HepG2 (cell line): Measurements from ENCODE around the gene LCLAT1. TPM values are rescaled to one million over a fixed set of nuclear protein-coding genes. Genes with fewer than 3 reads are reported as not detected.

Experiments
- ATAC-seq: fragments of 200-7000 bp; cut with Tn5 transposase; 3 replicates; pipeline ENCODE4 v1.9.1; 2020; ENCODE audit warnings: mild to moderate bottlenecking, moderate library complexity
- BruUV-seq: library from RNA; stranded (reverse); fragments of 400-500 nt; replicated peaks from 2 replicates; lab custom pipeline; 2021; lab: Mats Ljungman, UMichigan
- CTCF ChIA-PET: fragments of 300-600 bp; formaldehyde crosslinking; extraction: SDS; loops from one replicate; lab custom pipeline; 2021; ENCODE audit warnings: low total read pairs, inconsistent platforms, low intra/inter-chr PET ratio; lab: Yijun Ruan, JAX
- POLR2A ChIA-PET: fragments of 350-600 bp; sonication (Branson Sonifier 250); formaldehyde crosslinking; loops from one replicate; lab custom pipeline; 2020; ENCODE audit warnings: antibody characterized with exemption, inconsistent platforms; lab: Yijun Ruan, JAX
- DNase-seq: peaks from one replicate; pipeline ENCODE4 v3.0.0-alpha.2; 2015; ENCODE audit warnings: low spot score
- FAIRE-seq: peaks from 3 replicates; lab custom pipeline; 2011; peaks lifted over from hg19 to GRCh38; lab: Jason Lieb, UNC
- H2AFZ ChIP-seq: one replicate; pipeline ENCODE4 v1.6.1; 2011; ENCODE audit warnings: low read length, inconsistent platforms
- H3K27ac ChIP-seq: fragments of 300-600 bp; 3 replicates; pipeline ENCODE4 v1.8.0; 2011; ENCODE audit warnings: mixed run types, mild to moderate bottlenecking, mixed read lengths, low read length, inconsistent platforms; ENCODE audit not compliant: insufficient read depth; ENCODE audit errors: extremely low read length
- H3K27me3 ChIP-seq, 2 experiments: fragments of 200-600 bp in 1 of 2; 2 replicates in 1 of 2; 3 replicates in 1 of 2; pipeline versions ENCODE4 v1.6.0 to v1.8.0; 2011; ENCODE audit warnings: low read length in 2 of 2, mild to moderate bottlenecking in 2 of 2, moderate library complexity in 2 of 2, inconsistent platforms in 1 of 2; ENCODE audit not compliant: insufficient read depth in 2 of 2, control insufficient read depth in 1 of 2
- H3K36me3 ChIP-seq, 2 experiments: fragments of 200-600 bp in 1 of 2; replicated peaks in 1 of 2; 2 replicates in 1 of 2; 3 replicates in 1 of 2; pipeline versions ENCODE4 v1.5.1 to v1.8.0; 2011; ENCODE audit warnings: low read length in 2 of 2, inconsistent platforms in 1 of 2; ENCODE audit not compliant: insufficient read depth in 2 of 2, control insufficient read depth in 1 of 2
- H3K4me1 ChIP-seq: 2 replicates; pipeline ENCODE4 v1.5.1; 2012; ENCODE audit warnings: low read length, inconsistent platforms; ENCODE audit not compliant: insufficient read depth
- H3K4me2 ChIP-seq: 2 replicates; pipeline ENCODE4 v1.6.0; 2011; ENCODE audit warnings: low read depth, low read length, inconsistent platforms
- H3K4me3 ChIP-seq, 3 experiments: fragments of 200-600 bp in 1 of 3; sonication (generic), shearing (Covaris generic) in 1 of 3; replicated peaks in 1 of 3; 2 replicates each; pipeline ENCODE4 v1.5.1; 2011 to 2016; ENCODE audit warnings: low read length in 3 of 3, inconsistent platforms in 2 of 3, low read depth in 2 of 3, mild to moderate bottlenecking in 2 of 3, control low read depth in 1 of 3, mixed read lengths in 1 of 3; ENCODE audit not compliant: insufficient read depth in 1 of 3
- H3K79me2 ChIP-seq: one replicate; pipeline ENCODE4 v1.6.1; 2011; ENCODE audit warnings: low read length, inconsistent platforms; ENCODE audit not compliant: insufficient read depth
- H3K9ac ChIP-seq: 2 replicates; pipeline ENCODE4 v1.6.0; 2011; ENCODE audit warnings: mild to moderate bottlenecking, low read depth, low read length, inconsistent platforms; ENCODE audit not compliant: insufficient read depth
- H3K9me3 ChIP-seq: 2 replicates; pipeline ENCODE4 v1.5.1; 2012; ENCODE audit warnings: mild to moderate bottlenecking, low read length
- H4K20me1 ChIP-seq: 2 replicates; pipeline ENCODE4 v1.6.0; 2011; ENCODE audit warnings: inconsistent platforms, mild to moderate bottlenecking, low read length, moderate library complexity; ENCODE audit not compliant: insufficient read depth
- ARNT ChIP-seq: fragments of 450-650 bp; IDR thresholded peaks from 2 replicates; pipeline ENCODE4 v1.6.1; 2017
- KLF12 ChIP-seq: sonication (generic); formaldehyde crosslinking; IDR thresholded peaks from 2 replicates; pipeline ENCODE4 v1.4.0; 2020; ENCODE audit warnings: missing genetic modification reagents, borderline replicate concordance
- MED13 ChIP-seq: sonication (generic); formaldehyde crosslinking; IDR thresholded peaks from 2 replicates; pipeline ENCODE4 v1.5.0; 2020; ENCODE audit warnings: missing genetic modification reagents
- PHF5A ChIP-seq: IDR thresholded peaks from one replicate; pipeline ENCODE4 v1.6.1; 2018; ENCODE audit warnings: low read depth, missing genetic modification reagents; ENCODE audit not compliant: unreplicated experiment
- PPARG ChIP-seq: conservative IDR thresholded peaks from 2 replicates; pipeline ENCODE4 v1.6.1; 2016; ENCODE audit warnings: missing biosample characterization, missing genetic modification reagents
- SP1 ChIP-seq, 2 experiments: fragments of 450-650 bp in 1 of 2; sonication (generic) in 1 of 2; formaldehyde crosslinking in 1 of 2; IDR thresholded peaks; 2 replicates each; pipeline versions ENCODE4 v1.4.0 to v1.6.1; 2016 to 2020; ENCODE audit warnings: missing genetic modification reagents in 1 of 2
- TEAD3 ChIP-seq: optimal IDR thresholded peaks from 2 replicates; pipeline ENCODE3; 2016; ENCODE audit warnings: borderline replicate concordance
- TOE1 ChIP-seq: sonication (generic); formaldehyde crosslinking; IDR thresholded peaks from 2 replicates; pipeline ENCODE4 v1.4.0; 2020; ENCODE audit warnings: mild to moderate bottlenecking, missing genetic modification reagents
- ZNF180 ChIP-seq: sonication (generic); formaldehyde crosslinking; IDR thresholded peaks from 2 replicates; pipeline ENCODE4 v1.4.0; 2020; ENCODE audit warnings: low read depth, missing genetic modification reagents, borderline replicate concordance
- ZNF232 ChIP-seq: sonication (generic); formaldehyde crosslinking; IDR thresholded peaks from 2 replicates; pipeline ENCODE4 v1.4.0; 2020; ENCODE audit warnings: missing genetic modification reagents, borderline replicate concordance
- ZNF615 ChIP-seq: sonication (generic); formaldehyde crosslinking; IDR thresholded peaks from 2 replicates; pipeline ENCODE4 v1.5.0; 2020; ENCODE audit warnings: mild to moderate bottlenecking, missing genetic modification reagents, borderline replicate concordance
- ZNF674 ChIP-seq: sonication (generic); formaldehyde crosslinking; IDR thresholded peaks from 2 replicates; pipeline ENCODE4 v1.5.0; 2020; ENCODE audit warnings: low read depth, mild to moderate bottlenecking, missing genetic modification reagents
- ZNF766 ChIP-seq: sonication (generic); formaldehyde crosslinking; IDR thresholded peaks from 2 replicates; pipeline ENCODE4 v1.5.0; 2020; ENCODE audit warnings: missing genetic modification reagents, borderline replicate concordance
- in situ Hi-C: cut with HindIII; loops from 2 replicates; pipeline ENCODE4 v1.10.0; 2017; ENCODE audit warnings: low pct_unique_long_range_greater_than_20kb; ENCODE audit not compliant: extremely low pct_ligation_motif_present
- intact Hi-C: fragments of 100-400 bp; cut with micrococcal nuclease; formaldehyde crosslinking; loops from one replicate; pipeline ENCODE4 v1.10.0; 2022; ENCODE audit not compliant: unreplicated experiment
- polyA plus RNA-seq, 8 experiments: library from polyadenylated mRNA; depleted of rRNA in 3 of 8; stranded (reverse) in 7 of 8; unstranded in 1 of 8; fragments of >200 nt; fragmentation: Illumina TruSeq in 4 of 8; extraction: Trizol in 4 of 8; gene quantifications; 2 replicates each; pipeline versions ENCODE4 v1.2.1 to v1.2.3, GENCODE V29; 2011 to 2016; ENCODE audit warnings: low read depth in 4 of 8, missing spikeins in 1 of 8, mixed read lengths in 1 of 8; ENCODE audit not compliant: insufficient read depth in 1 of 8
- total RNA-seq, 5 experiments: library from RNA; depleted of rRNA; stranded (reverse); fragments of >200 nt; fragmentation: Illumina TruSeq; extraction: Trizol; gene quantifications; 2 replicates each; pipeline ENCODE4 v1.2.3, GENCODE V29; 2016; ENCODE audit warnings: low read depth in 1 of 5
- TF ChIP-seq, protein P1 (sequence below): sonication (generic); formaldehyde crosslinking; IDR thresholded peaks from 2 replicates; pipeline ENCODE4 v1.4.0; 2020; ENCODE audit warnings: missing genetic modification reagents
- TF ChIP-seq, protein P2 (sequence below): sonication (generic); formaldehyde crosslinking; IDR thresholded peaks from 2 replicates; pipeline ENCODE4 v1.8.1; 2022; ENCODE audit warnings: low read depth, mild to moderate bottlenecking, missing genetic modification reagents

Gene LCLAT1
- total and polyA plus RNA-seq, 2 of the 13 experiments (the other 11 are each of a cell fraction or from before 2014, with no cell fraction given): 18.0 to 28.0 TPM

DNA sequence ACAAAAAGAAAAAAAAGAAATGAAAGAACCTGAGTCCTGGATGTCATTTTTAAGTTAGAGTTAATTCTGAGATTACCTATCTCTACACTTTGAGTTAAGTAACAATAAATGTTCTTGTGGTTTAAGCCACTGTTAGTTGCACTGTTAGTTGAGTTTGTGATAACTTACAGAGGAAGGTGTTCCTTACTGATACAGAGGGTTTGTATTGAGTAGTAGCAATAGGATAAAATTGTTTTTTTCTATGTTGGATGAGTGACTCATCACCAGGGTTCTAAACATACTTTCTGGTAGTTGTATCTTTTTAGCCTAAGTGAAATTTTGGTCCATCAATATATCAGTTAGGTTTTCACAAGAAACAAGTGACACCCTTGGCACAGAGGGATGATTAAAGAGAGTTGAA lies 4.0 kb upstream of the LCLAT1 start:
- Histone ChIP-seq H3K79me2 (peaks cover 10% of the 10 kb centered on the region), H3K27ac (no peak overlapping the region), H2AFZ (no peak overlapping the region), H3K36me3 (no peaks in the 10 kb centered on the region), H3K9me3 (no peaks in the 10 kb centered on the region), H3K4me3 (no peak overlapping the region), H4K20me1 (no peaks in the 10 kb centered on the region), H3K4me2 (no peak overlapping the region), H3K27me3 (no peaks in the 10 kb centered on the region; a peak in 1 of 5 replicates), H3K4me1 (peaks cover 24% of the 10 kb centered on the region), H3K9ac (no peak overlapping the region)
- FAIRE-seq (no peak), ATAC-seq (no peak), DNase-seq (no peak)
- intact Hi-C loops: loop anchor here (5.0 kb wide), 1 partner anchor 264 kb away; no protein-coding TSS in a partner anchor
- BruUV-seq: no TSS peak
- in situ Hi-C loops: loop anchor here (10.0 kb wide), 1 partner anchor 262 kb away; no protein-coding TSS in a partner anchor
- CTCF ChIA-PET: no interaction called here
- POLR2A ChIA-PET: no interaction called here
- no peak for TF ChIP-seq ZNF766 (CRISPR knock-in tag)
- TF ChIP-seq MED13 (CRISPR knock-in tag): no peak
- no peak for TF ChIP-seq ZNF615 (CRISPR knock-in tag)
- no peak for TF ChIP-seq ZNF232 (CRISPR knock-in tag)
- TF ChIP-seq TEAD3 (CRISPR knock-in tag): no peak
- TF ChIP-seq KLF12 (CRISPR knock-in tag): no peak
- no peak for TF ChIP-seq PHF5A (CRISPR knock-in tag)
- TF ChIP-seq SP1 (IDR thresholded peaks at IDR 0.05): no peak
- no peak for TF ChIP-seq SP1 (CRISPR knock-in tag; IDR thresholded peaks at IDR 0.05)
- TF ChIP-seq, protein P1, sequence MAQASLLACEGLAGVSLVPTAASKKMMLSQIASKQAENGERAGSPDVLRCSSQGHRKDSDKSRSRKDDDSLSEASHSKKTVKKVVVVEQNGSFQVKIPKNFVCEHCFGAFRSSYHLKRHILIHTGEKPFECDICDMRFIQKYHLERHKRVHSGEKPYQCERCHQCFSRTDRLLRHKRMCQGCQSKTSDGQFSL (CRISPR knock-in tag): no peak
- TF ChIP-seq ZNF180: no peak
- TF ChIP-seq ZNF674 (CRISPR knock-in tag): no peak
- TF ChIP-seq, protein P2, sequence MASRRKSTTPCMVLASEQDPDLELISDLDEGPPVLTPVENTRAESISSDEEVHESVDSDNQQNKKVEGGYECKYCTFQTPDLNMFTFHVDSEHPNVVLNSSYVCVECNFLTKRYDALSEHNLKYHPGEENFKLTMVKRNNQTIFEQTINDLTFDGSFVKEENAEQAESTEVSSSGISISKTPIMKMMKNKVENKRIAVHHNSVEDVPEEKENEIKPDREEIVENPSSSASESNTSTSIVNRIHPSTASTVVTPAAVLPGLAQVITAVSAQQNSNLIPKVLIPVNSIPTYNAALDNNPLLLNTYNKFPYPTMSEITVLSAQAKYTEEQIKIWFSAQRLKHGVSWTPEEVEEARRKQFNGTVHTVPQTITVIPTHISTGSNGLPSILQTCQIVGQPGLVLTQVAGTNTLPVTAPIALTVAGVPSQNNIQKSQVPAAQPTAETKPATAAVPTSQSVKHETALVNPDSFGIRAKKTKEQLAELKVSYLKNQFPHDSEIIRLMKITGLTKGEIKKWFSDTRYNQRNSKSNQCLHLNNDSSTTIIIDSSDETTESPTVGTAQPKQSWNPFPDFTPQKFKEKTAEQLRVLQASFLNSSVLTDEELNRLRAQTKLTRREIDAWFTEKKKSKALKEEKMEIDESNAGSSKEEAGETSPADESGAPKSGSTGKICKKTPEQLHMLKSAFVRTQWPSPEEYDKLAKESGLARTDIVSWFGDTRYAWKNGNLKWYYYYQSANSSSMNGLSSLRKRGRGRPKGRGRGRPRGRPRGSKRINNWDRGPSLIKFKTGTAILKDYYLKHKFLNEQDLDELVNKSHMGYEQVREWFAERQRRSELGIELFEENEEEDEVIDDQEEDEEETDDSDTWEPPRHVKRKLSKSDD (CRISPR knock-in tag): no peak
- TF ChIP-seq PPARG (CRISPR knock-in tag): no peak
- no peak for TF ChIP-seq ARNT
- no peak for TF ChIP-seq TOE1 (CRISPR knock-in tag)
